GM23248 (cell line): ENCODE data around the gene GALNT18. TPM values are rescaled to one million over a fixed set of nuclear protein-coding genes. Genes with fewer than 3 reads are reported as not detected.

Experiments used
- DNase-seq: peaks from one replicate; pipeline ENCODE4 v3.0.0-alpha.2; 2015
- H2AFZ ChIP-seq: fragments of 200-600 bp; sonication (generic); 2 replicates; pipeline ENCODE4 v1.6.1; 2016; ENCODE audit warnings: antibody characterized with exemption
- H3F3A ChIP-seq: fragments of 200-600 bp; sonication (generic); 2 replicates; pipeline ENCODE4 v1.6.1; 2016; ENCODE audit warnings: mild to moderate bottlenecking, antibody characterized with exemption, mixed run types; ENCODE audit not compliant: insufficient read depth
- H3K27ac ChIP-seq: fragments of 200-600 bp; sonication (generic); 2 replicates; pipeline ENCODE4 v1.5.1; 2016; ENCODE audit warnings: mild to moderate bottlenecking
- H3K27me3 ChIP-seq: fragments of 200-600 bp; sonication (generic); replicated peaks from 2 replicates; pipeline ENCODE4 v1.6.1; 2016; ENCODE audit warnings: mild to moderate bottlenecking; ENCODE audit not compliant: insufficient read depth
- H3K36me3 ChIP-seq: fragments of 200-600 bp; sonication (generic); 2 replicates; pipeline ENCODE4 v1.6.1; 2016; ENCODE audit warnings: low read depth, mild to moderate bottlenecking
- H3K4me1 ChIP-seq: fragments of 200-600 bp; sonication (generic); 2 replicates; pipeline ENCODE4 v1.6.1; 2016; ENCODE audit warnings: mild to moderate bottlenecking; ENCODE audit not compliant: insufficient read depth
- H3K4me2 ChIP-seq: fragments of 200-600 bp; sonication (generic); one replicate; pipeline ENCODE4 v1.6.1; 2016; ENCODE audit warnings: mild to moderate bottlenecking; ENCODE audit not compliant: unreplicated experiment
- H3K4me3 ChIP-seq: fragments of 200-600 bp; sonication (generic); 2 replicates; pipeline ENCODE4 v1.5.1; 2016; ENCODE audit warnings: mild to moderate bottlenecking
- H3K79me2 ChIP-seq: fragments of 200-600 bp; sonication (generic); 2 replicates; pipeline ENCODE4 v1.6.1; 2016; ENCODE audit warnings: mild to moderate bottlenecking; ENCODE audit not compliant: insufficient read depth
- H3K9ac ChIP-seq: fragments of 200-600 bp; sonication (generic); 2 replicates; pipeline ENCODE4 v1.6.1; 2016; ENCODE audit warnings: mild to moderate bottlenecking
- H3K9me2 ChIP-seq: fragments of 200-600 bp; sonication (generic); 2 replicates; pipeline ENCODE4 v1.6.1; 2016; ENCODE audit warnings: mixed run types, mild to moderate bottlenecking, moderate library complexity; ENCODE audit not compliant: insufficient read depth
- H3K9me3 ChIP-seq: fragments of 200-600 bp; sonication (generic); one replicate; pipeline ENCODE4 v1.6.1; 2017; ENCODE audit warnings: low read depth
- H4K20me1 ChIP-seq: fragments of 200-600 bp; sonication (generic); 2 replicates; pipeline ENCODE4 v1.6.0; 2016; ENCODE audit not compliant: insufficient read depth
- EZH2 ChIP-seq: fragments of 200-600 bp; sonication (generic); IDR thresholded peaks from 2 replicates; pipeline ENCODE4 v1.6.1; 2018; ENCODE audit warnings: antibody characterized with exemption, mild to moderate bottlenecking; ENCODE audit not compliant: insufficient read depth, poor library complexity, severe bottlenecking
- EZH2phosphoT487 ChIP-seq: fragments of 200-600 bp; sonication (generic); IDR thresholded peaks from 2 replicates; pipeline ENCODE4 v1.6.1; 2018; ENCODE audit warnings: antibody characterized with exemption, moderate library complexity, mild to moderate bottlenecking, low read depth; ENCODE audit not compliant: insufficient read depth
- WGBS, 2 experiments: methylation state at CpG; one replicate each; pipeline ENCODE4 v1.1.6; 2015 to 2017; ENCODE audit warnings: low lambda C conversion rate in 2 of 2, low coverage in 1 of 2; ENCODE audit errors: missing lambda C conversion rate in 2 of 2; 5-methylcytosine and 5-hydroxymethylcytosine counted together
- in situ Hi-C: fragments of 300-500 bp; cut with MboI; formaldehyde crosslinking; loops from 2 replicates; pipeline ENCODE4 v1.15.0; 2020
- polyA plus RNA-seq: library from polyadenylated mRNA; unstranded; fragments of >200 nt; fragmentation: Nextera tagmentation; extraction: Ambion mirVana; gene quantifications from 2 replicates; pipeline ENCODE4 v1.2.1, GENCODE V29; 2016
- total RNA-seq: library from RNA; depleted of rRNA; stranded (reverse); fragments of >200 nt; shearing (Covaris generic); gene quantifications from 2 replicates; pipeline ENCODE4 v1.2.3, GENCODE V29; 2014

The GALNT18 gene
- total and polyA plus RNA-seq, 2 experiments from 2014 or later = 4.1 to 5.6 TPM

GRCh38 chr11:11380883-11381282, 240.9 kb downstream of the GALNT18 start:
- Histone ChIP-seq H3K4me3 (no peak overlapping the region), H3K9me3 (no peaks in the 10 kb centered on the region), H3F3A (no peaks in the 10 kb centered on the region), H3K9ac (no peak overlapping the region), H3K36me3 (no peaks in the 10 kb centered on the region), H3K4me2 (no peak overlapping the region), H3K27ac (no peak overlapping the region), H3K9me2 (no peaks in the 10 kb centered on the region), H4K20me1 (no peaks in the 10 kb centered on the region), H2AFZ (no peak overlapping the region), H3K79me2 (no peaks in the 10 kb centered on the region), H3K4me1 (no peaks in the 10 kb centered on the region), H3K27me3 (no peaks in the 10 kb centered on the region)
- in situ Hi-C loops = no loop called here
- WGBS, 2 experiments = 61 to 71% methylated on average over 3 of the region's 3 CpGs
- TF ChIP-seq EZH2 (no peak), EZH2phosphoT487 (no peak)
- no peak for DNase-seq

- Histone ChIP-seq H3K36me3 (no peaks in the 10 kb centered on the region), H2AFZ (no peak overlapping the region), H3K79me2 (no peaks in the 10 kb centered on the region), H4K20me1 (no peaks in the 10 kb centered on the region), H3K4me1 (no peaks in the 10 kb centered on the region), H3K9me2 (no peaks in the 10 kb centered on the region), H3F3A (no peaks in the 10 kb centered on the region), H3K27me3 (no peaks in the 10 kb centered on the region), H3K4me3 (no peak overlapping the region), H3K4me2 (no peak overlapping the region), H3K27ac (no peak overlapping the region), H3K9me3 (no peaks in the 10 kb centered on the region), H3K9ac (no peak overlapping the region)
- in situ Hi-C loops = no loop called here
- DNase-seq = no peak
- 93 to 96% methylated on average over 2 of the region's 2 CpGs for WGBS, 2 experiments
- TF ChIP-seq EZH2 (no peak), EZH2phosphoT487 (no peak)
These were observed 241.5 kb downstream of the GALNT18 start for GRCh38 chr11:11380340-11380739.

- Histone ChIP-seq H3K4me3 (no peak overlapping the region), H3K27ac (no peak overlapping the region), H3K9me2 (no peaks in the 10 kb centered on the region), H3K4me2 (no peak overlapping the region), H3K9ac (no peak overlapping the region), H3K79me2 (no peaks in the 10 kb centered on the region), H3K36me3 (no peaks in the 10 kb centered on the region), H2AFZ (no peak overlapping the region), H3F3A (no peaks in the 10 kb centered on the region), H3K9me3 (no peaks in the 10 kb centered on the region), H4K20me1 (no peaks in the 10 kb centered on the region), H3K4me1 (no peaks in the 10 kb centered on the region), H3K27me3 (no peaks in the 10 kb centered on the region)
- in situ Hi-C loops = no loop called here
- DNase-seq = no peak
- 65 to 82% methylated on average over 3 of the region's 3 CpGs for WGBS, 2 experiments
- no peak for TF ChIP-seq EZH2phosphoT487
These were observed 242.1 kb downstream of the GALNT18 start for GRCh38 chr11:11379661-11380060.

GRCh38 chr11:11378184-11378940, 243.4 kb downstream of the GALNT18 start:
- H3K9me2 ChIP-seq = no peaks in the 10 kb centered on the region
- no peak overlapping the region for H3K4me2 ChIP-seq
- no peak overlapping the region for H3K9ac ChIP-seq
- no peak for DNase-seq
- in situ Hi-C loops = no loop called here
- no peaks in the 10 kb centered on the region for H3K4me1 ChIP-seq
- no peaks in the 10 kb centered on the region for H3F3A ChIP-seq
- H3K27me3 ChIP-seq = no peaks in the 10 kb centered on the region
- no peak overlapping the region for H3K4me3 ChIP-seq
- no peak overlapping the region for H2AFZ ChIP-seq
- H3K79me2 ChIP-seq = no peaks in the 10 kb centered on the region
- no peaks in the 10 kb centered on the region for H3K9me3 ChIP-seq
- no peaks in the 10 kb centered on the region for H4K20me1 ChIP-seq
- no peak for TF ChIP-seq EZH2
- no peak for TF ChIP-seq EZH2phosphoT487
- H3K27ac ChIP-seq = no peak overlapping the region
- H3K36me3 ChIP-seq = no peaks in the 10 kb centered on the region
- 68 to 69% methylated on average over 8 of the region's 8 CpGs for WGBS, 2 experiments
